Suprapubic skin (tissue), 4 donors: Measurements from ENCODE around the gene ACP7. TPM values are rescaled to one million over a fixed set of nuclear protein-coding genes. Genes with fewer than 3 reads are reported as not detected.

Source experiments
- total RNA-seq, 4 donors: library from RNA; depleted of rRNA; stranded (reverse); fragments of >200 nt; gene quantifications; one replicate each; pipeline ENCODE4 v1.1.0, GENCODE V29; 2016

ACP7 gene
- total RNA-seq, 4 donors from 2014 or later, result 15.0 to 24.1 (median 18.0) TPM

Other genes with a start within 250 kb of the ACP7 start
- 100 to 1,000 TPM; 178 to 227 (median 200) TPM for gene HNRNPL, start 234.4 kb upstream of the ACP7 start, total RNA-seq
- gene RINL, start 206.1 kb upstream of the ACP7 start, total RNA-seq, result 10 to 100 TPM in 2 of 4 donors, 1 to 10 TPM in 2; 5.1 to 17.2 (median 9.2) TPM
- 100 to 1,000 TPM in 1 of 4 donors, 10 to 100 TPM in 3; 90.4 to 100 (median 96.2) TPM for gene SIRT2, start 184.8 kb upstream of the ACP7 start, total RNA-seq
- 10 to 100 TPM; 18.1 to 25.4 (median 21.1) TPM for gene NFKBIB, start 184.4 kb upstream of the ACP7 start, total RNA-seq
- 1 to 10 TPM in 2 of 4 donors, under 1 TPM in 1, not detected in 1; 0.85 to 3.1 (median 1.3) TPM for gene CCER2, start 172.2 kb upstream of the ACP7 start, total RNA-seq
- 10 to 100 TPM; 18.5 to 36.4 (median 29.2) TPM for gene SARS2, start 153.6 kb upstream of the ACP7 start, total RNA-seq
- 10 to 100 TPM; 19.0 to 40.5 (median 35.2) TPM for gene MRPS12, start 153.4 kb upstream of the ACP7 start, total RNA-seq
- gene FBXO17, start 108.6 kb upstream of the ACP7 start, total RNA-seq, result 10 to 100 TPM; 11.3 to 35.1 (median 20.4) TPM
- 10 to 100 TPM; 12.0 to 37.9 (median 26.1) TPM for gene FBXO27, start 51.8 kb upstream of the ACP7 start, total RNA-seq
- gene PAK4, start 41.4 kb downstream of the ACP7 start, total RNA-seq, result 10 to 100 TPM; 20.7 to 25.3 (median 23.6) TPM
- 100 to 1,000 TPM in 3 of 4 donors, 10 to 100 TPM in 1; 32.7 to 420 (median 277) TPM for gene NCCRP1, start 112.6 kb downstream of the ACP7 start, total RNA-seq
- gene SYCN, start 119.9 kb downstream of the ACP7 start, total RNA-seq, result not detected
- gene IFNL3, start 160.6 kb downstream of the ACP7 start, total RNA-seq, result not detected
- gene IFNL4, start 164.5 kb downstream of the ACP7 start, total RNA-seq, result not detected
- gene IFNL2, start 184.0 kb downstream of the ACP7 start, total RNA-seq, result not detected
- not detected for gene IFNL1, start 212.0 kb downstream of the ACP7 start, total RNA-seq
- gene LRFN1, start 236.5 kb downstream of the ACP7 start, total RNA-seq, result 1 to 10 TPM; 1.4 to 2.9 (median 2.0) TPM